ENCODE measurements around the gene NUDCD3. TPM values are rescaled to one million over a fixed set of nuclear protein-coding genes. Genes with fewer than 3 reads are reported as not detected.

Gene NUDCD3
- total and polyA plus RNA-seq, 2 of the 8 experiments (the other 6 are each of a cell fraction or from before 2014, with no cell fraction given) = 35.2 to 93.7 TPM

DNA sequence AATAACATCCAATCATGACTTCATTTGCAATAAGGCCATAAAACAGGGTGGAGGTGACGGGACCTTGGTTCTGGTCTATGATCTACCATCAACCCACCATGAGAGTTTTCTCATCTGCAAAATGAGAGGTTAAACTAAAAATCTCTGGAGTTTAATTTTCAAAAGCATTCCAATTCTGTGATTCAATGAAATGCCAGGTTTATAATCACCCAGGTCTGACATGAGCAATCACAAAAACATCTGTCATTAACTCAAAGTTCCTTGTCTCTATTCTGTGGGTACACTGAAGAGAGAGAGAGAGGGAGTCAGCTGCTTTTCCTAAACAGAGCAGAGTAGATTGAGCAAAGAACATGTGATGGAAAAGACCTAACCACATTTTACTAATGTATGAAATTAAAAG lies 75.4 kb downstream of the NUDCD3 start:
- Histone ChIP-seq H4K5ac (ENCODE audit: insufficient read length, low read depth, low read length) (no peak overlapping the region), H2AK5ac (ENCODE audit: low read depth, low read length) (no peak overlapping the region), H2BK15ac (ENCODE audit: low read length) (no peak overlapping the region), H3K9me3 (ENCODE audit: insufficient read depth in 2 of 2, low read depth in 1 of 2, low read length in 1 of 2) (peaks cover 3 to 6% of the 10 kb centered on the region in 2 experiments; a peak in 3 of 4 replicates), H3K9ac (replicated peaks in 1 of 4; ENCODE audit: extremely low read depth in 1 of 4, low read depth in 3 of 4, low read length in 3 of 4) (no peak overlapping the region), H2AFZ (ENCODE audit: low read length) (no peak overlapping the region), H4K91ac (replicated peaks; ENCODE audit: insufficient read length, low read length) (no peak overlapping the region), H3K36me3 (ENCODE audit: control insufficient read depth in 2 of 4, insufficient read depth in 4 of 4, low read length in 3 of 4) (peaks cover 0 to 5% (median 3%) of the 10 kb centered on the region in 4 experiments; a peak in 3 of 8 replicates), H3K23ac (ENCODE audit: insufficient read length) (no peak overlapping the region), H3K79me2 (ENCODE audit: control insufficient read depth in 1 of 2, insufficient read depth in 2 of 2, low read length in 2 of 2) (peaks cover 0 to 12% of the 10 kb centered on the region in 2 experiments; a peak in 1 of 4 replicates), H2BK12ac (ENCODE audit: low read depth, low read length) (no peak overlapping the region), H3K23me2 (ENCODE audit: low read depth, low read length) (no peaks in the 10 kb centered on the region), H3K79me1 (ENCODE audit: low read depth, low read length) (peaks cover 4% of the 10 kb centered on the region), H3K27me3 (replicated peaks in 1 of 4; ENCODE audit: control insufficient read depth in 3 of 4, extremely low read depth in 1 of 4, insufficient read depth in 3 of 4, low read length in 3 of 4) (no peaks in the 10 kb centered on the region), H2BK20ac (ENCODE audit: low read length) (no peak overlapping the region), H3K4me1 (replicated peaks in 1 of 4; ENCODE audit: control insufficient read depth in 3 of 4, insufficient read depth in 4 of 4, low read length in 3 of 4) (no peaks in the 10 kb centered on the region), H4K8ac (ENCODE audit: extremely low read depth, insufficient read depth, low read length) (no peak overlapping the region), H3K4ac (replicated peaks; ENCODE audit: insufficient read length, low read depth, low read length) (no peak overlapping the region), H3K18ac (ENCODE audit: extremely low read depth, low read length) (no peak overlapping the region), H3K56ac (replicated peaks; ENCODE audit: insufficient read length, low read depth, low read length) (no peak overlapping the region), H2BK120ac (replicated peaks; ENCODE audit: low read depth, low read length) (no peak overlapping the region), H3K4me2 (ENCODE audit: insufficient read depth in 1 of 2, low read depth in 2 of 2, low read length in 2 of 2) (no peak overlapping the region), H3K27ac (ENCODE audit: low read depth, low read length) (no peak overlapping the region), H2BK5ac (ENCODE audit: low read depth, low read length) (no peak overlapping the region), H3K4me3 (ENCODE audit: extremely low read depth in 1 of 4, insufficient read depth in 2 of 4, low read depth in 3 of 4, low read length in 4 of 4) (no peak overlapping the region), H3K14ac (ENCODE audit: insufficient read length) (no peak overlapping the region), H4K20me1 (replicated peaks in 1 of 2; ENCODE audit: control insufficient read depth in 1 of 2, insufficient read depth in 2 of 2, low read length in 2 of 2) (peaks cover 0 to 6% of the 10 kb centered on the region in 2 experiments)
- 92% methylated on average over 1 of the region's 1 CpG; no CpG with 5 or more reads in 1 of the 2 experiments for WGBS, 2 experiments (ENCODE audit: extremely low coverage in 1 of 2, insufficient coverage in 1 of 2, insufficient read length in 1 of 2, insufficient replicate concordance in 2 of 2, low coverage in 1 of 2, low lambda C conversion rate in 2 of 2, missing lambda C conversion rate in 1 of 2)
- CTCF ChIA-PET (ENCODE audit: partially characterized antibody) = no interaction called here
- POLR2A ChIA-PET (ENCODE audit: partially characterized antibody) = no interaction called here
- TF ChIP-seq CBX5 (IDR thresholded peaks at IDR 0.05; ENCODE audit: low read depth, low read length) (no peak), SRF (IDR thresholded peaks at IDR 0.05; ENCODE audit: low read depth, low read length) (no peak), CTBP2 (IDR thresholded peaks at IDR 0.05; ENCODE audit: borderline replicate concordance, insufficient read depth, insufficient read length, low read length) (no peak), EZH2 (IDR thresholded peaks at IDR 0.05; ENCODE audit: low read depth, low read length, severe bottlenecking) (no peak), RAD21 (IDR thresholded peaks at IDR 0.05 in 1 of 2, conservative IDR thresholded peaks at IDR 0.05 in 1 of 2; ENCODE audit: low read depth in 2 of 2, low read length in 2 of 2) (no peak), SUZ12 (IDR thresholded peaks at IDR 0.05; ENCODE audit: low read length) (no peak), ZNF274 (IDR thresholded peaks at IDR 0.05; ENCODE audit: borderline replicate concordance, extremely low read depth, low read length) (no peak), YY1 (IDR thresholded peaks at IDR 0.05; ENCODE audit: low read depth, low read length) (no peak), TAF1 (IDR thresholded peaks at IDR 0.05; ENCODE audit: low read depth, low read length) (no peak), MAFK (IDR thresholded peaks at IDR 0.05; ENCODE audit: low read depth, low read length) (no peak), SAP30 (IDR thresholded peaks at IDR 0.05; ENCODE audit: insufficient read depth, insufficient replicate concordance, low read length) (no peak)
- DNase-seq (ENCODE audit: low read depth in 1 of 2, low spot score in 2 of 2) (no peak), FAIRE-seq (no peak)

Data from H1 (cell line).